Choroid plexus epithelial cell (primary cell): Measurements from ENCODE around the gene AUTS2.

Experiments
- DNase-seq: peaks from one replicate; pipeline ENCODE4 v3.0.0-alpha.2; 2010; ENCODE audit warnings: low read depth
- H3K4me3 ChIP-seq: 2 replicates; pipeline ENCODE4 v1.5.1; 2011; ENCODE audit warnings: low read depth, mild to moderate bottlenecking, control low read depth, low read length, moderate library complexity
- TF ChIP-seq, protein P1 (sequence below): conservative IDR thresholded peaks from 2 replicates; pipeline ENCODE4 v1.5.1; 2011; ENCODE audit warnings: low read depth, mild to moderate bottlenecking, control low read depth, inconsistent platforms, low read length, moderate library complexity

AUTS2 gene

DNA sequence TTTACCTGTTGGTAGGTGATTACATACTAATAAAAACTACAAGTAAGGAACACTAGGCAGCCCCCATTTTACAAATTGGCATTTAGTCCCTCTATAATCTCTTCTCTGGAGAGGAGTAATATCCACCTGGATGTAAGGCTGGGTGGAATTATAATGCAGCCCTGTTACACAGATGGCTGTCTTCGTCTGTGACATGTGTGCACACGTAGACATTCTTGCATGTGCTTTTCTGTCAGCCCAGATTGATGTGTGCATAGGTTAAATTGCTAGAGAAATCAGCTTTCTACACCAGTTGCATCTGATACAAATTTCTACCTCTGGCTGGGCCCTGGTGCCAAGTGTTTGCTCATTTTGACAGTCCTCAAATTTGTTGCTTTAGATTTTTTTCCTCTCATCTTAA lies 715.9 kb downstream of the AUTS2 start:
- no peak for DNase-seq
- TF ChIP-seq, protein P1, sequence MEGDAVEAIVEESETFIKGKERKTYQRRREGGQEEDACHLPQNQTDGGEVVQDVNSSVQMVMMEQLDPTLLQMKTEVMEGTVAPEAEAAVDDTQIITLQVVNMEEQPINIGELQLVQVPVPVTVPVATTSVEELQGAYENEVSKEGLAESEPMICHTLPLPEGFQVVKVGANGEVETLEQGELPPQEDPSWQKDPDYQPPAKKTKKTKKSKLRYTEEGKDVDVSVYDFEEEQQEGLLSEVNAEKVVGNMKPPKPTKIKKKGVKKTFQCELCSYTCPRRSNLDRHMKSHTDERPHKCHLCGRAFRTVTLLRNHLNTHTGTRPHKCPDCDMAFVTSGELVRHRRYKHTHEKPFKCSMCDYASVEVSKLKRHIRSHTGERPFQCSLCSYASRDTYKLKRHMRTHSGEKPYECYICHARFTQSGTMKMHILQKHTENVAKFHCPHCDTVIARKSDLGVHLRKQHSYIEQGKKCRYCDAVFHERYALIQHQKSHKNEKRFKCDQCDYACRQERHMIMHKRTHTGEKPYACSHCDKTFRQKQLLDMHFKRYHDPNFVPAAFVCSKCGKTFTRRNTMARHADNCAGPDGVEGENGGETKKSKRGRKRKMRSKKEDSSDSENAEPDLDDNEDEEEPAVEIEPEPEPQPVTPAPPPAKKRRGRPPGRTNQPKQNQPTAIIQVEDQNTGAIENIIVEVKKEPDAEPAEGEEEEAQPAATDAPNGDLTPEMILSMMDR = no peak
- H3K4me3 ChIP-seq = no peak overlapping the region

DNA sequence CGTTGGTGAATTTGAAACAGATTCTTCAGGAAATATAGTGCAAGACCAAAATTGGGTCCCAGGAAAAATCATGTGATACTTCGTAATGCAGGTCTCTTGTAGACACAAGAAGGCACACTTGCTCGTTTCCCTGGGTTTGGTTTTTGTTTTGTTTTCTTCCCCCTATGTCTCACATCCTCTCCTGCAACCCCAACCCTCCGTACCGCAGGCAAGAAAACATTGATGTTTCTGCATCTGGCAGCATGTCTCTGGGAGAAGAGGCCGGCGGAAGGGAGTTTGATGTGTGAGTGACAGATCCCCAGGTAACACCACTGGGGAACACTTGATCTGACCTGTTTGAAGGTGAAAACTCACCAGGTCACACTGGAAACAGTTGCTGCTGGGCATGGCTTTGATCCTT lies 718.5 kb downstream of the AUTS2 start:
- no peak overlapping the region for H3K4me3 ChIP-seq
- TF ChIP-seq, protein P1 = no peak
- DNase-seq = no peak

DNA sequence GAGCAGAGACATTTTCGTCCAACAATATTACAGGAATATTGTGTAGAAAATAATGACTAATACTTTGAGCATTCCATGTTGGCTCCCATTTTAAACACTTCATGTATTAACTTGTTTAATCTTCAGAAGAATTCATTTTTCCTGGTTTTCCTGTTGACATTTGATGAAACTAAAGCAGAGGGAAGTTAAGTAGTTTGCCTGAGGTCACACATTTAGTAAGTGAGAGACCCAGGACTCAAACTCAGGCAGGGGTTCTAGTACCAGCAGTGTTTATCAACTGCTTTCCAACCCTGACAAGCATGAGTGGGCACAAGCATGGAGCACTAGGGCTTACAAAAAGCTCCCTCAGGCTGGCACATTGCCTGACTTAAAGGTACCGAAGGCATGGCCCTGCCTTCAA lies 719.1 kb downstream of the AUTS2 start:
- no peak overlapping the region for H3K4me3 ChIP-seq
- no peak for DNase-seq
- TF ChIP-seq, protein P1 = no peak

DNA sequence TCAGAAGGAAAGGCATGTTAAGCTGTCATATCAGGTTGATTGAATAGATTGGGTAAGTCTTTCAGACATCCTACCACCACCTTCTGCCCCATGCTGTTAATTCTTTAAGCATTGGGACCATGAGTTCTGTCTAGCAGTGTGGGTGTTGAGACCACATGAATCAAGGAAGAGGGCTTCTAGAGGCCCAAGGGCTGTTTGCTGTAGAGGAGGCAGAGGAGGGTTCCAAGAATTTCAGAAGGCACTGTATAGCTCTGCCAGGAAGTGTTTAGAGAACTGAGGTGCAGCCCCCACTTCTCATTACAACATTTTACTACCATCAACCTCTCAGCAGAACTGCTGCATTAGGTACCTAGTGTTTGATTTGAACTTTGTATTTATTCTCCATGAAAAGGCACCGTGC lies 720.2 kb downstream of the AUTS2 start:
- no peak for DNase-seq
- TF ChIP-seq, protein P1 = no peak

DNA sequence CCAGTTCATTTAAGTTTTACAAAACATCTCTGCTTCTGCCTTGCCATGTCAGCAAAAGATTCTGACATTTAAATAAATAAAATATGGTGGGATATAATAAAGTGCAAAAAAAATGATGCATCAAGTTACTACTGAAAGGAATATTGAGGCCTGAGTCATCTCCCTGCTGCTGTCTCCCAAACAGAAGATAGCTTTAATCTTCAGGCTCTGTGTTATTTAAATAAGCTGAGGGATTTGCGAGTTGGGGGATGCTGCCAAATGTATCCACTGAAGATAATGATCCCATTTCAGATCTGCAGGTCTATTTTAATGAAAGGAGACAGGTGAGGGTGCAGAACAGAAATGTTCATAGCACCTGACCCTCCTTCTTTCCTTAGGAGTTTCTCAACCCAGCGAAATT lies 720.8 kb downstream of the AUTS2 start:
- TF ChIP-seq, protein P1 = no peak
- H3K4me3 ChIP-seq = no peak overlapping the region
- DNase-seq = no peak

More for the DNA sequence above, 720.2 kb downstream of the AUTS2 start:
- H3K4me3 ChIP-seq = no peak overlapping the region

DNA sequence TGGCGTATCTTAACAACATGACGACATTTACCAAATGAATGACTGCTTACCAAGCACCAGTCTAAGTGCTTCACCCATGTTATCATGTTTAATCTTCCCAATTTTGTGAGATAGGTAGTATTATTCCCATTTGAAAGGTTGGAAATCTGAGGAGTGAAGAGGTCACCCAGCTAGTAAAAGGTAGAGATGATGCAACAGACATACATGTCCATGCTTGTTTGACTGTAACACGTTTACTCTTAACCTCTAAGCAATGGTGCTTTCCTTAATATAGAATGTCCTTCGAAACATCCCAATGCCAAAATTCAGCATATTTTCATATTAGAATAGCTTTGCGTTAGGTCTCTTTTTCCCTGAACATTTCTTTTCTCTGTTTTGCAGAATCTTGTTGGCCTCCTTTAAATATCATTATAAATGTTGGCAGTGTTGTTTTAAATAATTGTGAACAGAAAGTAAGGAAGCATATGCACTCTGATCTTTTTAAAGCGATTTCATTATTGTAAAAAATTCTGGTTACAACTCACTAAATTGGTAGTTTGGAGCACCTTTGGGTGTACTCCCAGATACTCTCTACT lies 722.8 kb downstream of the AUTS2 start:
- DNase-seq = no peak
- no peak overlapping the region for H3K4me3 ChIP-seq
- TF ChIP-seq, protein P1 = no peak

DNA sequence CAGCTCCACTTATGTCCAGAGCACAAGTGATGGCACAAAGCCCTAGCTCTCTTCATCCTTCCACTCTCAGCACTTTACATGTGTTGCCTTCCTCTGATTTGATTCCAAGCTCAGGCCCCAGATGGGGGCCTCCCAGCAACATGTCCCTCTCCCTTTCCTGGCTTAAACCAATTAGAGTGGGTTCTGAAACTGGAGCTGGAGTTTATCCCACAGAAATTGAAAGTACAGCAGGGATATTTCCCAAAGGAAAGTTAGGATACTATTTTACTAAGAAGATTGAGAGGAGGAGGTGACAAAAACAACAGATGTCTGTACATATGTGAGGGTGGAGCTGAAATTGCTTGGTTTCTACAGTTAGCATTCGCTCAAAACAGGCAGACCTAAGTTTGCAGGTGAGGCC lies 724.6 kb downstream of the AUTS2 start:
- TF ChIP-seq, protein P1 = no peak
- H3K4me3 ChIP-seq = no peak overlapping the region
- no peak for DNase-seq
